ENCODE measurements around the gene NDUFA5. TPM values are rescaled to one million over a fixed set of nuclear protein-coding genes. Genes with fewer than 3 reads are reported as not detected.
A peak's percentile ranks its signal among the peaks of the same experiment; 100 is the strongest.
"Not testable (repeated sequence)": the region's sequence is repeated elsewhere in the genome, so short reads cannot be mapped to it uniquely, and the experiment has no call there.

Gene NDUFA5
- total RNA-seq, 3 donors from 2014 or later, result 65.6 to 79.9 (median 67.1) TPM

DNA sequence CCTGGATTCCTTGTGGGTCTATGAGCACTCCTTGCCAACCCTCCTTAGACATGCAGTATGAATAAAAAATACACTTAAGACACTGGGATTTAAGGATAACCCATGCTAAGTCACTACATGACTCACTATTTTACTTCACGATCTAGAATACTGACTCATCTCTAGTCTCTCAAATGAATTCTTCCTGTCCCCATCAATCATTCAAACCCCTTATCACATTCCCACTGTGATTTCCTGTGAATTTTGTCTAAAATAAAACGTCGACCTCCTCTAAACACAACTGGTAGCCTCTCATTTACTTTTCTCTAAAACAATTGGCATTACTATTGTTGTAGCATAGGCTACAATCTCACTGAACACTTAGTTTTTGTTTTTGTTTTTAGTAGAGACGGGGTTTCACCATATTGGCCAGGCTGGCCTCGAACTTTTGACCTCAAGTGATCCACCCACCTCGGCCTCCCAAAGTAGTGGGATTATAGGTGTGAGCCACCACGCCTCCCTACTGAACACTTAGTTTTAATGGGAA, 19.4 kb downstream of the NDUFA5 start:
- peaks cover 22% of the 10 kb centered on the region for H3K4me1 Mint-ChIP-seq (ENCODE audit: low read depth)
- ATAC-seq, result no peak
- peaks cover 8% of the 10 kb centered on the region for H3K36me3 Mint-ChIP-seq (ENCODE audit: insufficient read depth)
- no peak overlapping the region for H3K4me3 Mint-ChIP-seq
- peaks cover 5% of the 10 kb centered on the region for H3K27me3 Mint-ChIP-seq (ENCODE audit: low read depth)
- H3K9me3 Mint-ChIP-seq, result no peaks in the 10 kb centered on the region
- DNase-seq, result no peak

GRCh38 chr7:123537026-123537642, 20.5 kb downstream of the NDUFA5 start:
- Mint-ChIP-seq H3K9me3 (no peaks in the 10 kb centered on the region), H3K36me3 (ENCODE audit: insufficient read depth) (peaks cover 8% of the 10 kb centered on the region), H3K27me3 (ENCODE audit: low read depth) (peaks cover 12% of the 10 kb centered on the region), H3K4me3 (no peak overlapping the region), H3K4me1 (ENCODE audit: low read depth) (peaks cover 27% of the 10 kb centered on the region)
- ATAC-seq, result no peak
- DNase-seq, result no peak

DNA sequence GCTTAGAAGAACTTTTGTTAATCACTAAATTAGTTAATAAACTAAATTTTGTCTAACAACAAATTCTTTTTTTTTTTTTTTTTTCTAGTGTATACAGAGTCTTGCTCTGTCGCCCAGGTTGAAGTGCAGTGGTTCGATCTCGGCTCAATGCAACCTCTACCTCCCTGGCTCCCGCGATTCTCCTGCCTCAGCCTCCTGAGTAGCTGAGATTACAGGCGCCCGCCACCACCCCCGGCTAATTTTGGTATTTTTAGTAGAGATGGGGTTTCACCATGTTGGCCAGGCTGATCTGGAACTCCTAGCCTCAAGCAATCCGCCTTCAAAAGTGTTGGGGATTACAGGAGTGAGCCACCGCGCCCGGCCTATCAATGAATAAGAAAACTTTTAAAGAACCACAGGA, 22.1 kb downstream of the NDUFA5 start:
- no peak for DNase-seq
- Mint-ChIP-seq H3K4me3 (peak overlapping the region; percentile 42), H3K36me3 (ENCODE audit: insufficient read depth) (no peaks in the 10 kb centered on the region), H3K4me1 (ENCODE audit: low read depth) (peaks cover 27% of the 10 kb centered on the region), H3K27me3 (ENCODE audit: low read depth) (peaks cover 22% of the 10 kb centered on the region), H3K9me3 (no peaks in the 10 kb centered on the region)
- ATAC-seq, result no peak

DNA sequence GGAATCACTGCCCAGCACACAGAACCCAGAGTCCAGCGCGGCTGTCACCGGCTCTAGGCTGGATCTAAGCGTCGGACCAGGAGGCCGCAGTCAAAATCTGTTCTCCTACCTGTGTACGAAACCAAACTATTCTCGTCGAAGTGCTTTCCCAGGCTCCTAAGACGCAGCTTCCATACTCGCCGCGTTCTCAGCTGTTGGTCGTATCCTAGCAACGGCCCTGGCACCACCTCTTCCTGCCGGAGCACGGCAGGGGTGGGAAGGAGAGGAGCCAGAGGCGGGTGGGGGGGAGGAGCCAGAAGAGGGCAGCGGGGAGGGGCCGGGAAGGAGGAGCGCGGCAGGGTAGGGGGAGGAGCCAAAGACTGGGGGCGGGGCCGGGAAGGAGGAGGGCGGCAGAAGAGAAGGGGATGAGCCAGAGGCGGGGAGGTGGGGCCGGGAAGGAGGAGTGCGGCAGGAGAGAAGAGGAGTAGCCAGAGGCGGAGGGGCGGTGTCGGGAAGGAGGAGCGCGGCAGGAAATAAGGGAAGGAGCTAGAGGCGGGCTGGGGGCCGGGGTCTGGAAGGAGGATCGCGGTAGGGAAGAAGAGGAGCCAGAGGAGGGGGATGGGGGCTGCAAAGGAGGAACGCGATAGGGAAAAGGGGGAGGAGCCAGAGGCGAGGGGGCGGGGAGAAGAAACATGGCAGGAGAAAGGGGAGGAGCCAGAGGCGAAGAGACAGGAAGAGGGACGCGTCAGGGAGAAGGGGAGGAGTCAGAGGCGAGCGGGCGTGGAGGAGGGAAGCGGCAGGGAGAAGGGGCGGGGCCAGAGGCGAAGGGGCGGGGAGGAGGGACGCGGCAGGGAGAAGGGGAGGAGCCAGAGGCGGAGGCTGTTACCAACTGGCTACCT, 23.0 kb downstream of the NDUFA5 start, which contains the start of gene IQUB:
TSS of gene IQUB (minus strand) at position 213 of the 878 bp plus-strand sequence. CDS start 22,255 bp downstream, outside the sequence.
- ATAC-seq, result peak; percentile 86 to 88

GRCh38 chr7:123533929-123534382, 23.7 kb downstream of the NDUFA5 start:
- H3K9me3 Mint-ChIP-seq, result no peaks in the 10 kb centered on the region
- H3K36me3 Mint-ChIP-seq (ENCODE audit: insufficient read depth), result no peaks in the 10 kb centered on the region
- ATAC-seq (peak in 1 of 2 donors; percentile 2), DNase-seq (peak; percentile 10)
- H3K4me1 Mint-ChIP-seq (ENCODE audit: low read depth), result peaks cover 27% of the 10 kb centered on the region
- peak overlapping the region; percentile 88 for H3K4me3 Mint-ChIP-seq
- peaks cover 27% of the 10 kb centered on the region for H3K27me3 Mint-ChIP-seq (ENCODE audit: low read depth)

More for the DNA sequence above, 23.0 kb downstream of the NDUFA5 start, which contains the start of gene IQUB:
- Mint-ChIP-seq H3K27me3 (ENCODE audit: low read depth) (peaks cover 27% of the 10 kb centered on the region), H3K9me3 (no peaks in the 10 kb centered on the region), H3K36me3 (ENCODE audit: insufficient read depth) (no peaks in the 10 kb centered on the region), H3K4me1 (ENCODE audit: low read depth) (peaks cover 27% of the 10 kb centered on the region), H3K4me3 (peak within 1 kb of the TSS; percentile 88)
- peak; percentile 96 for DNase-seq

DNA sequence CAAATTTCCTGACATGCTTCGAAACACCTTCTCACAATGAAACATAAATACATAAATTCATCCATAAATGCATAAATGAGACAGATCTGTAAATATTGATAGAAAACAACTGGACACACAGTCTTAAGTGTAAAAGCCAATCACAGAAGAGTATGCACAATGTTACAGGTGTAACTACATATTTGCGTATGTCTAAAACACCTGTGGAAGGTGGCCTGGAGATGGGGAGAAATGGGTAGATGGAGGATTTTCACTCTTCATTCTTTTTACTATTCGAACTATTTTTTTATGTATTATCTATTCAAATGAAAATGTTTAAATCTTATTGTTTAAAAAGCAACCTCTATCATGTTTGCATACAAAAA, 24.1 kb downstream of the NDUFA5 start:
- peak overlapping the region; percentile 88 for H3K4me3 Mint-ChIP-seq
- H3K27me3 Mint-ChIP-seq (ENCODE audit: low read depth), result peaks cover 31% of the 10 kb centered on the region
- DNase-seq, result no peak
- no peaks in the 10 kb centered on the region for H3K36me3 Mint-ChIP-seq (ENCODE audit: insufficient read depth)
- H3K4me1 Mint-ChIP-seq (ENCODE audit: low read depth), result peaks cover 27% of the 10 kb centered on the region
- no peaks in the 10 kb centered on the region for H3K9me3 Mint-ChIP-seq
- no peak for ATAC-seq

DNA sequence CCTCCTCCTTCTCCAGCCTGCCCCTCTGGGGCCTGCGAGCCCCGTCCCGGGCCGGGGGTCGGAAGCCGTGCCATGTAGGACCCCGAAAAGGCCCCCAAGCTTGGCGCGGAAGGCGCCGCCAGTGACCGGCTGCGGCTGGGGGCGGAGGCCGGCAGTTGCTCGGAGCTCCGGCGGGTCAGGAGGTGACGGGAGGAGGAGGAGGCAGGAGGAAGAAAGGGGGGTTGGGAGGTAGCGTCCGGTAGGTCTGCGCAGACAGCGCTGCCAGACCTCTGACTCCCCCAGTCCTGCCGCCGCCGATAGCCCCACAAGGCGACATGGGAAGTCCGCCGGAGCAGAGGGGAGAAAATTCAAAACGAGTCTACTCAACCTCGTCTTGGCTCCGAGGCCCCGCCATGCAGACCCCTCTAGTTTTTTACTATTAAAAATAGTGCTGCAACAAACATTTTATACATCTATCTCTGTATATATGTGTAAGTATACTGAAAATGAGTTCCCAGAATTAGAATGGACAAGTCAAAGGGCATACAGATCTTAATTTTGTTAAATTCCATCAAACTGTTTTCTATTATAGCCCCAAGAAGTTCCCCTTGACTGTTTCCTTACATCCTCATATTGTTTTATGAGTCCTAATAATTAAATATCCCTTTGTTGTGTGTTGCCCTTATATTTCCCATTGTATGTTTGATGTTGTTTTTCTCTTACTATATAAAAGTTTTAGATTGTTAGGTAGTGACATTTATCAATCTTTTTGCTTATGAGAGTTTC, 24.6 kb downstream of the NDUFA5 start:
- H3K27me3 Mint-ChIP-seq (ENCODE audit: low read depth), result peaks cover 33% of the 10 kb centered on the region
- peaks cover 23% of the 10 kb centered on the region for H3K4me1 Mint-ChIP-seq (ENCODE audit: low read depth)
- not testable (repeated sequence) for H3K9me3 Mint-ChIP-seq; H3K36me3 Mint-ChIP-seq (ENCODE audit: insufficient read depth); DNase-seq
- peak overlapping the region; percentile 64 for H3K4me3 Mint-ChIP-seq
- peak in 1 of 2 donors; percentile 21 for ATAC-seq

- Mint-ChIP-seq H3K27me3 (ENCODE audit: low read depth) (peaks cover 33% of the 10 kb centered on the region), H3K4me1 (ENCODE audit: low read depth) (peaks cover 23% of the 10 kb centered on the region)
- not testable (repeated sequence) for H3K36me3 Mint-ChIP-seq (ENCODE audit: insufficient read depth); H3K9me3 Mint-ChIP-seq; DNase-seq; H3K4me3 Mint-ChIP-seq; ATAC-seq
Observed at GRCh38 chr7:123532343-123532742, 25.3 kb downstream of the NDUFA5 start.

DNA sequence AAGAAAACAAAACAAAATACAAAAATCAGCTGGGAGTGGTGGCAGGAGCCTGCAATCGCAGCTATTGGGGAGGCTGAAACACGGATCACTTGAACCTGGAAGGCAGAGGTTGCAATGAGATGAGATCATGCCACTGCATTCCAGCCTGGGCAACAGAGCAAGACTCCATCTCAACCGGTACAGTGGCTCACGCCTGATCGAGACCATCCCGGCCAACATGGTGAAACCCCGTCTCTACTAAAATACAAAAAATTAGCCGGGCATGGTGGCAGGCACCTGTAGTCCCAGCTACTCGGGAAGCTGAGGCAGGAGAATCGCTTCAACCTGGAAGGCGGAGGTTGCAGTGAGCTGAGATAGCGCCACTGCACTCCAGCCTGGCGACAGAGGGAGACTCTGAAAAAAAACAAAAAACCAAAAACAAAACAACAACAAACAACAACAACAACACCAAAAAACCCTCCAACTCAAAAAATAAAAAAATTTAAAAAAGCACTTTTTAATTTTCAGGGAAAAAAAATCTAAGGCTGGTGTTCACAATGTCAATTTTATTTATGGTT, 27.5 kb downstream of the NDUFA5 start:
- not testable (repeated sequence) for H3K4me3 Mint-ChIP-seq; H3K36me3 Mint-ChIP-seq (ENCODE audit: insufficient read depth); DNase-seq; H3K9me3 Mint-ChIP-seq; ATAC-seq
- peaks cover 17% of the 10 kb centered on the region for H3K4me1 Mint-ChIP-seq (ENCODE audit: low read depth)
- H3K27me3 Mint-ChIP-seq (ENCODE audit: low read depth), result peaks cover 38% of the 10 kb centered on the region

DNA sequence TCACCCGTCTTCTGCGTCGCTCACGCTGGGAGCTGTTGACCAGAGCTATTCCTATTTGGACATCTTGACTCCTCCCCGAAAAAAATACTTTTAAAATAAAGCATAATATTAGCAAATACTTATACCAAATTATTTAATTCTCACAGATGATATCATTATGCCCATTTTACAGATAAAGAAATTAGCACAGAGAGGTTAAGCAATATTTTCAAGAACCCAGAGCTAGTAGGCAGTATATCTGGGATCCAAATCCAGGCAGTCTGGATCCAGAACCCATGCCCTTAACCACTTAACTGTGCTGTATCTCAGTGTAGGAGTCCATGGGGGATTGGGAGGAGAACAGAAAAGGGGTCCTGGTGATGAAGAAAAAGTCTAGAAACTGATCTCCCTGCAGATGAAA, 29.4 kb downstream of the NDUFA5 start:
- Mint-ChIP-seq H3K4me1 (ENCODE audit: low read depth) (peaks cover 5% of the 10 kb centered on the region), H3K27me3 (ENCODE audit: low read depth) (peaks cover 33% of the 10 kb centered on the region), H3K4me3 (no peak overlapping the region), H3K36me3 (ENCODE audit: insufficient read depth) (no peaks in the 10 kb centered on the region), H3K9me3 (no peaks in the 10 kb centered on the region)
- ATAC-seq, result no peak
- DNase-seq, result no peak

- H3K4me3 Mint-ChIP-seq; H3K4me1 Mint-ChIP-seq (ENCODE audit: low read depth); H3K36me3 Mint-ChIP-seq (ENCODE audit: insufficient read depth); H3K9me3 Mint-ChIP-seq; ATAC-seq; DNase-seq: not testable (repeated sequence)
- peaks cover 29% of the 10 kb centered on the region for H3K27me3 Mint-ChIP-seq (ENCODE audit: low read depth)
Observed at GRCh38 chr7:123527712-123528225, 29.8 kb downstream of the NDUFA5 start.

DNA sequence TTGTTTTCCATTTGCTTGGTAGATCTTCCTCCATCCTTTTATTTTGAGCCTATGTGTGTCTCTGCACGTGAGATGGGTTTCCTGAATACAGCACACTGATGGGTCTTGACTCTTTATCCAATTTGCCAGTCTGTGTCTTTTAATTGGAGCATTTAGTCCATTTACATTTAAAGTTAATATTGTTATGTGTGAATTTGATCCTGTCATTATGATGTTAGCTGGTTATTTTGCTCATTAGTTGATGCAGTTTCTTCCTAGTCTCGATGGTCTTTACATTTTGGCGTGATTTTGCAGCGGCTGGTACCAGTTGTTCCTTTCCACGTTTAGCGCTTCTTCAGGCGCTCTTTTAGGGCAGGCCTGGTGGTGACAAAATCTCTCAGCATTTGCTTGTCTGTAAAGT, 31.1 kb downstream of the NDUFA5 start:
- not testable (repeated sequence) for ATAC-seq; H3K4me3 Mint-ChIP-seq; H3K36me3 Mint-ChIP-seq (ENCODE audit: insufficient read depth); H3K4me1 Mint-ChIP-seq (ENCODE audit: low read depth); DNase-seq; H3K9me3 Mint-ChIP-seq
- H3K27me3 Mint-ChIP-seq (ENCODE audit: low read depth), result peaks cover 20% of the 10 kb centered on the region

- no peaks in the 10 kb centered on the region for H3K9me3 Mint-ChIP-seq
- H3K4me3 Mint-ChIP-seq, result no peak overlapping the region
Observed at GRCh38 chr7:123522066-123522465, 35.6 kb downstream of the NDUFA5 start.

More at GRCh38 chr7:123522066-123522465, 35.6 kb downstream of the NDUFA5 start:
- Mint-ChIP-seq H3K4me1 (ENCODE audit: low read depth) (no peaks in the 10 kb centered on the region), H3K36me3 (ENCODE audit: insufficient read depth) (no peaks in the 10 kb centered on the region), H3K27me3 (ENCODE audit: low read depth) (peaks cover 8% of the 10 kb centered on the region)
- DNase-seq (no peak), ATAC-seq (no peak)
